ENCODE data around the gene BACH1. TPM values are rescaled to one million over a fixed set of nuclear protein-coding genes. Genes with fewer than 3 reads are reported as not detected.

Gene BACH1
- total and polyA plus RNA-seq, 4 donors = 9.2 to 106 (median 54.2) TPM

GRCh38 chr21:29329406-29329805, 30.7 kb downstream of the BACH1 start:
- no peak overlapping the region for H3K27ac ChIP-seq (ENCODE audit: low read depth in 1 of 2, low read length in 1 of 2)
- DNase-seq = peak in 2 of 3 donors; percentile 63 to 82
- no peaks in the 10 kb centered on the region for H3K9me3 ChIP-seq (ENCODE audit: control insufficient read depth in 4 of 4, insufficient read depth in 3 of 4, low read length in 3 of 4)
- peaks cover 4 to 17% (median 12%) of the 10 kb centered on the region in 4 donors for H3K36me3 ChIP-seq (ENCODE audit: control insufficient read depth in 4 of 4, insufficient read depth in 4 of 4, low read length in 4 of 4)
- ATAC-seq (ENCODE audit: insufficient read depth, low FRiP score) = no peak
- no peak overlapping the region for H3K9ac ChIP-seq (ENCODE audit: insufficient read depth in 1 of 2, low read length in 2 of 2)
- H3K4me3 ChIP-seq = no peak overlapping the region
- H3K27me3 ChIP-seq (ENCODE audit: control insufficient read depth in 3 of 3, insufficient read depth in 3 of 3, low read length in 2 of 3) = no peaks in the 10 kb centered on the region
- peaks cover 0 to 18% (median 0%) of the 10 kb centered on the region in 5 donors for H3K4me1 ChIP-seq (ENCODE audit: control insufficient read depth in 5 of 5, insufficient read depth in 5 of 5, low read length in 5 of 5)
- WGBS, 2 donors = 75 to 85% methylated on average over 5 of the region's 5 CpGs
- TF ChIP-seq, protein P1, sequence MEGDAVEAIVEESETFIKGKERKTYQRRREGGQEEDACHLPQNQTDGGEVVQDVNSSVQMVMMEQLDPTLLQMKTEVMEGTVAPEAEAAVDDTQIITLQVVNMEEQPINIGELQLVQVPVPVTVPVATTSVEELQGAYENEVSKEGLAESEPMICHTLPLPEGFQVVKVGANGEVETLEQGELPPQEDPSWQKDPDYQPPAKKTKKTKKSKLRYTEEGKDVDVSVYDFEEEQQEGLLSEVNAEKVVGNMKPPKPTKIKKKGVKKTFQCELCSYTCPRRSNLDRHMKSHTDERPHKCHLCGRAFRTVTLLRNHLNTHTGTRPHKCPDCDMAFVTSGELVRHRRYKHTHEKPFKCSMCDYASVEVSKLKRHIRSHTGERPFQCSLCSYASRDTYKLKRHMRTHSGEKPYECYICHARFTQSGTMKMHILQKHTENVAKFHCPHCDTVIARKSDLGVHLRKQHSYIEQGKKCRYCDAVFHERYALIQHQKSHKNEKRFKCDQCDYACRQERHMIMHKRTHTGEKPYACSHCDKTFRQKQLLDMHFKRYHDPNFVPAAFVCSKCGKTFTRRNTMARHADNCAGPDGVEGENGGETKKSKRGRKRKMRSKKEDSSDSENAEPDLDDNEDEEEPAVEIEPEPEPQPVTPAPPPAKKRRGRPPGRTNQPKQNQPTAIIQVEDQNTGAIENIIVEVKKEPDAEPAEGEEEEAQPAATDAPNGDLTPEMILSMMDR (IDR thresholded peaks at IDR 0.05; ENCODE audit: control extremely low read depth, extremely low read depth) = no peak

DNA sequence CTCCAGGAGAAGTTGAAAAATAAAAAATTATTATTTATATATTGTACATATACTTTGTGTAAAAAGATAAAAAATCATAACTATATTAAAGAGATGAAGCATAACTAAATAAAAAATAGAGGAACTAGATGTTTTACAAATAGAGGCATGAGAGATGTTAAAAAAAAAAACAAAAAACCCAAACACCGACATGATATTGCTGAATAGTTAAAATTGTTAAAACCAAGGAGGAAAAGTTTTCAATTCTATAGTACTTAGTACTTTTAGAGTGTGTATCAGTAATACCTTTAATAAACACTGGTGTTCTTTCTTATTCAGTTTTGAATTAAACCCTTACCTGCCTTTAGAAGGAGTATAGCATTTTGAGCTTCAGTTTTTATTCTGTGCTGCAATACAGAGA, 32.1 kb downstream of the BACH1 start:
- Histone ChIP-seq H3K4me1 (ENCODE audit: control insufficient read depth in 5 of 5, insufficient read depth in 5 of 5, low read length in 5 of 5) (peaks cover 0 to 18% (median 2%) of the 10 kb centered on the region in 5 donors), H3K9ac (ENCODE audit: insufficient read depth in 1 of 2, low read length in 2 of 2) (no peak overlapping the region), H3K9me3 (ENCODE audit: control insufficient read depth in 4 of 4, insufficient read depth in 3 of 4, low read length in 3 of 4) (no peaks in the 10 kb centered on the region), H3K36me3 (ENCODE audit: control insufficient read depth in 4 of 4, insufficient read depth in 4 of 4, low read length in 4 of 4) (peaks cover 4 to 18% (median 15%) of the 10 kb centered on the region in 4 donors), H3K27ac (ENCODE audit: low read depth in 1 of 2, low read length in 1 of 2) (no peak overlapping the region), H3K27me3 (ENCODE audit: control insufficient read depth in 3 of 3, insufficient read depth in 3 of 3, low read length in 2 of 3) (no peaks in the 10 kb centered on the region), H3K4me3 (no peak overlapping the region)
- no peak for ATAC-seq (ENCODE audit: insufficient read depth, low FRiP score)
- DNase-seq = no peak
- TF ChIP-seq, protein P1 (IDR thresholded peaks at IDR 0.05; ENCODE audit: control extremely low read depth, extremely low read depth) = no peak
- 80 to 90% methylated on average over 1 of the region's 1 CpG for WGBS, 2 donors

DNA sequence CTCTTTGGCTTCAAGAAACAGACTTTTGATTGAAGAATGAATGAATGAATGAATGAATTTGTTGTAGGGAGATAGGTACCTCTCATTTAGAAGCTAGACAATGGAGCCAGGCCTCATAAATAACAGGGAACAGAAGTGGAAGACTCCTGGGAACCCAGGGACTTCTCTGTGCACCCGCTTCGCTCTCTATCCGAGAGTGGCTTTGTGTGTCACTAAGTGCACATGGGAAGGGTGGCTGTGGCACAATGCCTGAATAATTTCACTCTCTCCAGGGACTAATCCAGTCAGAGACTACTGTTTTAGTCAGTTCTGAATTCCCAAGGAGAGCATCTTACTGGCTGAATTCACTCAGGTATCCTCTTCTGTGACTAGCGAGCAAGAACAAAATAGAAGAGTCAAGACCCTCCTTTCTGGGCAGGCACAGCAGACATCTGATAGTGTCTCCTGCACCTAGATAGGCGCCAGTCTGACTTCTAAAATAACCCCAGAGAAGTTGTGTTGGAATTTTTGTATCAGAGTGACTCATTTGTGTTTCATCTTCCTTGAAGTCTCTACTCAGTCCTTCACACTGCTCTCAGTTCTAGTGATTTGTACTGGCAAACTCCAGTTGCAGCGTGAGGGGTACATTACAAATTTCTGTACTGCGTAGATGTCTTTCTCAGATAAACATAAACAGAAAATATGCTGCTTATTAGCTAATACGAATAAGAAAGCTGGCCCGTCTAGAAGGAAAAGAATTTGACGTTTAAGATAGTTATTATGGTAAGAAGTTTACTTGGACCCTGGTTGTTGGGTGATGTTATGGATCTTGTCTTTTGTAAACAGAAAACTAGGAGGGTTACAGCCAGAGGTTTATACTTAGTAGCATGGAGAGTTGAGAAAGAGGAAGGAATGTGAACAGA, 34.0 kb downstream of the BACH1 start:
- ATAC-seq (ENCODE audit: insufficient read depth, low FRiP score) (no peak), DNase-seq (peak in 2 of 3 donors; percentile 39 to 48)
- TF ChIP-seq, protein P1 (IDR thresholded peaks at IDR 0.05; ENCODE audit: control extremely low read depth, extremely low read depth) = no peak
- Histone ChIP-seq H3K4me3 (no peak overlapping the region), H3K9ac (ENCODE audit: insufficient read depth in 1 of 2, low read length in 2 of 2) (no peak overlapping the region), H3K9me3 (ENCODE audit: control insufficient read depth in 4 of 4, insufficient read depth in 3 of 4, low read length in 3 of 4) (no peaks in the 10 kb centered on the region), H3K27ac (ENCODE audit: low read depth in 1 of 2, low read length in 1 of 2) (peak overlapping the region in 1 of 2 donors; percentile 4), H3K4me1 (ENCODE audit: control insufficient read depth in 5 of 5, insufficient read depth in 5 of 5, low read length in 5 of 5) (peaks cover 0 to 18% (median 2%) of the 10 kb centered on the region in 5 donors), H3K36me3 (ENCODE audit: control insufficient read depth in 4 of 4, insufficient read depth in 4 of 4, low read length in 4 of 4) (peaks cover 0 to 10% (median 3%) of the 10 kb centered on the region in 4 donors), H3K27me3 (ENCODE audit: control insufficient read depth in 3 of 3, insufficient read depth in 3 of 3, low read length in 2 of 3) (no peaks in the 10 kb centered on the region)
- 88 to 92% methylated on average over 10 of the region's 10 CpGs for WGBS, 2 donors
